ENCODE measurements around the gene AGMO.

DNA sequence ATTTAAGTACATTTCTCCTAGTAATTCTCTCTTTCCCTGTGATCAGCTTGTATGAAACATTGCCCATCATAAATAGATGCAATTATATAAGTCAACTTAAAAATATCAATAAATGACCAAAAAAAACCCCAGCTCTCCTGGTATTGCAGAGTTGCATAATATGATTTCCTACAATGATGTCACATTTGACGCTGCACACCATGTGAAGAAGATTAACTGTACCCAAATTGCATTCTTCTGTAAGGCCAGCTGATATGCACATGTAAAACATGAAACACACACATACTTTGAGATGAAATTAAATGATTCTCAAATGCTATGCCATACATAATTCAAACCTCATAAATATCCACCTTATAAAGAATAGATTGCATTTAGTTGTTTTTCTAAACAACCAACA, 115.5 kb downstream of the AGMO start:
- no peak for TF ChIP-seq SMC3 (IDR thresholded peaks at IDR 0.05; ENCODE audit: borderline replicate concordance, low read length)
- TF ChIP-seq, protein P1, sequence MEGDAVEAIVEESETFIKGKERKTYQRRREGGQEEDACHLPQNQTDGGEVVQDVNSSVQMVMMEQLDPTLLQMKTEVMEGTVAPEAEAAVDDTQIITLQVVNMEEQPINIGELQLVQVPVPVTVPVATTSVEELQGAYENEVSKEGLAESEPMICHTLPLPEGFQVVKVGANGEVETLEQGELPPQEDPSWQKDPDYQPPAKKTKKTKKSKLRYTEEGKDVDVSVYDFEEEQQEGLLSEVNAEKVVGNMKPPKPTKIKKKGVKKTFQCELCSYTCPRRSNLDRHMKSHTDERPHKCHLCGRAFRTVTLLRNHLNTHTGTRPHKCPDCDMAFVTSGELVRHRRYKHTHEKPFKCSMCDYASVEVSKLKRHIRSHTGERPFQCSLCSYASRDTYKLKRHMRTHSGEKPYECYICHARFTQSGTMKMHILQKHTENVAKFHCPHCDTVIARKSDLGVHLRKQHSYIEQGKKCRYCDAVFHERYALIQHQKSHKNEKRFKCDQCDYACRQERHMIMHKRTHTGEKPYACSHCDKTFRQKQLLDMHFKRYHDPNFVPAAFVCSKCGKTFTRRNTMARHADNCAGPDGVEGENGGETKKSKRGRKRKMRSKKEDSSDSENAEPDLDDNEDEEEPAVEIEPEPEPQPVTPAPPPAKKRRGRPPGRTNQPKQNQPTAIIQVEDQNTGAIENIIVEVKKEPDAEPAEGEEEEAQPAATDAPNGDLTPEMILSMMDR (IDR thresholded peaks at IDR 0.05 in 2 of 3, conservative IDR thresholded peaks at IDR 0.05 in 1 of 3; ENCODE audit: control insufficient read depth in 2 of 3, extremely low read depth in 1 of 3, insufficient read depth in 1 of 3, low read depth in 3 of 3, low read length in 3 of 3) = no peak
- TF ChIP-seq, protein P2, sequence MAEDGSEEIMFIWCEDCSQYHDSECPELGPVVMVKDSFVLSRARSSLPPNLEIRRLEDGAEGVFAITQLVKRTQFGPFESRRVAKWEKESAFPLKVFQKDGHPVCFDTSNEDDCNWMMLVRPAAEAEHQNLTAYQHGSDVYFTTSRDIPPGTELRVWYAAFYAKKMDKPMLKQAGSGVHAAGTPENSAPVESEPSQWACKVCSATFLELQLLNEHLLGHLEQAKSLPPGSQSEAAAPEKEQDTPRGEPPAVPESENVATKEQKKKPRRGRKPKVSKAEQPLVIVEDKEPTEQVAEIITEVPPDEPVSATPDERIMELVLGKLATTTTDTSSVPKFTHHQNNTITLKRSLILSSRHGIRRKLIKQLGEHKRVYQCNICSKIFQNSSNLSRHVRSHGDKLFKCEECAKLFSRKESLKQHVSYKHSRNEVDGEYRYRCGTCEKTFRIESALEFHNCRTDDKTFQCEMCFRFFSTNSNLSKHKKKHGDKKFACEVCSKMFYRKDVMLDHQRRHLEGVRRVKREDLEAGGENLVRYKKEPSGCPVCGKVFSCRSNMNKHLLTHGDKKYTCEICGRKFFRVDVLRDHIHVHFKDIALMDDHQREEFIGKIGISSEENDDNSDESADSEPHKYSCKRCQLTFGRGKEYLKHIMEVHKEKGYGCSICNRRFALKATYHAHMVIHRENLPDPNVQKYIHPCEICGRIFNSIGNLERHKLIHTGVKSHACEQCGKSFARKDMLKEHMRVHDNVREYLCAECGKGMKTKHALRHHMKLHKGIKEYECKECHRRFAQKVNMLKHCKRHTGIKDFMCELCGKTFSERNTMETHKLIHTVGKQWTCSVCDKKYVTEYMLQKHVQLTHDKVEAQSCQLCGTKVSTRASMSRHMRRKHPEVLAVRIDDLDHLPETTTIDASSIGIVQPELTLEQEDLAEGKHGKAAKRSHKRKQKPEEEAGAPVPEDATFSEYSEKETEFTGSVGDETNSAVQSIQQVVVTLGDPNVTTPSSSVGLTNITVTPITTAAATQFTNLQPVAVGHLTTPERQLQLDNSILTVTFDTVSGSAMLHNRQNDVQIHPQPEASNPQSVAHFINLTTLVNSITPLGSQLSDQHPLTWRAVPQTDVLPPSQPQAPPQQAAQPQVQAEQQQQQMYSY (CRISPR knock-in tag; IDR thresholded peaks at IDR 0.05) = no peak

Measured in GM12878 (cell line).